ENCODE measurements around the gene MEGF10.

Gene MEGF10

DNA sequence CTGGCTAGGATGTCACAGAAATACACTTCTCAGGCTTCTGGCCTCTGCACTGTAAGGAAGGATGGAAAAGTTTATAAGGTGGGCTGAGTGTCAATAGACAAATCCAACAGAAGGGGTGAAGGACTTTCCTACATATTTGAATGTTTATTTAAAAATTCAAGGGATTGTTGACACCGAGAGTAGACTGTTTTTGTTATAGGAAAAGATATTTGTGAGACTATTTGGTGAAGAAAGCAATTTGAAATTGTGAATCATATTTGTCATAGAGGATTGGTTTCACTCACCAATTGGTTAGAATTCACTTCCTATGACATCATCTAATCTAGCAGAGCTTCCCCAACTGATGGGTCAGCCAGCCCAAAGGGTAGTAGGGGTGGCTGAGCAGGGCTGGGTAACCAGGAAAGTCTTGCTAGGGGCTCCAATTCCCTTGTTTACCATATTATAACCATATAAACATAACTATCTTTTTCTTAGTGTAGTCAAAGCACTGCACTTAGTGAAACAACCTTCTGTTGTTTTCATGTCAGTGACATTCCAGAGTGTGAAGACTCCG lies 14.9 kb upstream of the MEGF10 start:
- TF ChIP-seq, protein P1, sequence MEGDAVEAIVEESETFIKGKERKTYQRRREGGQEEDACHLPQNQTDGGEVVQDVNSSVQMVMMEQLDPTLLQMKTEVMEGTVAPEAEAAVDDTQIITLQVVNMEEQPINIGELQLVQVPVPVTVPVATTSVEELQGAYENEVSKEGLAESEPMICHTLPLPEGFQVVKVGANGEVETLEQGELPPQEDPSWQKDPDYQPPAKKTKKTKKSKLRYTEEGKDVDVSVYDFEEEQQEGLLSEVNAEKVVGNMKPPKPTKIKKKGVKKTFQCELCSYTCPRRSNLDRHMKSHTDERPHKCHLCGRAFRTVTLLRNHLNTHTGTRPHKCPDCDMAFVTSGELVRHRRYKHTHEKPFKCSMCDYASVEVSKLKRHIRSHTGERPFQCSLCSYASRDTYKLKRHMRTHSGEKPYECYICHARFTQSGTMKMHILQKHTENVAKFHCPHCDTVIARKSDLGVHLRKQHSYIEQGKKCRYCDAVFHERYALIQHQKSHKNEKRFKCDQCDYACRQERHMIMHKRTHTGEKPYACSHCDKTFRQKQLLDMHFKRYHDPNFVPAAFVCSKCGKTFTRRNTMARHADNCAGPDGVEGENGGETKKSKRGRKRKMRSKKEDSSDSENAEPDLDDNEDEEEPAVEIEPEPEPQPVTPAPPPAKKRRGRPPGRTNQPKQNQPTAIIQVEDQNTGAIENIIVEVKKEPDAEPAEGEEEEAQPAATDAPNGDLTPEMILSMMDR (IDR thresholded peaks at IDR 0.05) = no peak
- H3K4me3 ChIP-seq = no peak overlapping the region
- no peak for DNase-seq (ENCODE audit: low spot score)
- no peak overlapping the region for H3K27ac ChIP-seq

DNA sequence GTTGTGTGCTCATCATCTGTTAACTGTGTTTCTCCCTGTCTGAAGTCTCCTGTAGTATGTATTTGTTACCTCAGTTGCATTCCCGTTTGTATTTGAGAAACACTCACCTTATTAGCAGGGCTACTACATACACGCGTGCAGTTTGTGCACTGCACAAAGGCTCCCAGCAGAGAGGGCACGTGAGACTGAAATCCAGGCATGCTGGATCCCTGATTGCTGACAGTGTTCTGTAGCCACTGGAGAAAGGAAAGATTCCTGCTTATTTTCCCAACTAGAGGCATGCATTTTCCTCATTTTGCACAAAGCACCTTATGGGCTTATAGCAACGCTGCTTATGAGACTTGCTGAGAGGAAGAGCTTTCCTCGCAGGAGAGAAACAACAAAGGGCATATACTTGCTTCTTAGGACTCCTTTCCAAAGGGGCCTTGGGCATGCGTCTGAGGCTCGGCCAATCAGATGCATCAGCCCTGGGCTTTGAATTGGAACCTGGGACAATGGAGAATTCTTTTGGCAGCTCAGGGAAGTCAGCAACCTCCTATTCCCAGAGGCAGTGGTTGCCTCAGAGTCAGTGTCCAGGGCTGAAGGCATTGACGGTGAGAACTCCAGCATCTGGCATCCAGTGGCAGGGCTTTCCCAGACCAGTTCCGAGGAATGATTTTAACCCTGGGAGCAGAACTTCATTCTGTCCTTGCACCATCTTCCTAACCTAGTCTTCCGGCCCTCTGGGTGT lies 9.9 kb upstream of the MEGF10 start:
- DNase-seq (ENCODE audit: low spot score) = no peak
- no peak overlapping the region for H3K27ac ChIP-seq
- H3K4me3 ChIP-seq = no peak overlapping the region
- TF ChIP-seq, protein P1 (IDR thresholded peaks at IDR 0.05) = no peak

DNA sequence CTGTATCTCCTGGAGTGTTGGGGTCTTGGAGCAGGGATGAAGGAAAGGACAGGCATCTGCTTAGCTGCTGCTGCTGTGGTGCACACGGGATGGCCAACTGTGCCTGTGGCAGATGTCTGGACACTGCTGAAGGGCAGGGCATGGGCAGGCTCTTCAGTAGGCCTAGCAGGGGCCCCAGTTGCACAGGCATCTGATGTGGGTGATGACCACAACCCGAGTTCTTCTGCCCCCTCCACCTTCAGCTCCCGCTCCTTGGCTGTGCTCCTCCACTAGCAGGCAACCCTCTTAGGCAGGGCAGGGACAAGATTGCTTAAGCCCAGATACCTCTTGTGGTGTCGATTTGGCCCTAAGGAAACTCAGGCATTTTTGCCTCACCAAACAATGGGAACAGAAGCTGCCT lies 9.0 kb upstream of the MEGF10 start:
- TF ChIP-seq, protein P1 (IDR thresholded peaks at IDR 0.05) = no peak
- H3K27ac ChIP-seq = no peak overlapping the region
- no peak overlapping the region for H3K4me3 ChIP-seq
- DNase-seq (ENCODE audit: low spot score) = no peak

DNA sequence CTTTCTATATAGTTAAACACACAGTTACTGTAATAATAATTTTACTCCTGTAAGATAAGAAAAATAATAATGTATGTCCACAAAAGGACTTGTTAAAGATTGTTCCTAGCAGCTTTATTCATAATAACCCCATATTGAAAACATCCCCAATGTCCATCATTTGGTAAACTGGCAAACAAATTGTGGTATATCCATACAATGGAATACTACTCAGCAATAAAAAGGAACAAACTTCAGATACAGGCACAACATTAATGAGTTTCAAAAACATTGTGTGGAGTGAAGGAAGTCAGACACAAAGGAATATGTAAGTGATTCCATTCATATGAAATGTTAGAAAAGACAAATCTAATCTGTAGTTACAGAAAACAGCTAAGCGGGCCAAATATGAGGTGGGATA lies 1.9 kb upstream of the MEGF10 start:
- DNase-seq (ENCODE audit: low spot score) = no peak
- TF ChIP-seq, protein P1 (IDR thresholded peaks at IDR 0.05) = no peak
- no peak overlapping the region for H3K27ac ChIP-seq
- no peak overlapping the region for H3K4me3 ChIP-seq

DNA sequence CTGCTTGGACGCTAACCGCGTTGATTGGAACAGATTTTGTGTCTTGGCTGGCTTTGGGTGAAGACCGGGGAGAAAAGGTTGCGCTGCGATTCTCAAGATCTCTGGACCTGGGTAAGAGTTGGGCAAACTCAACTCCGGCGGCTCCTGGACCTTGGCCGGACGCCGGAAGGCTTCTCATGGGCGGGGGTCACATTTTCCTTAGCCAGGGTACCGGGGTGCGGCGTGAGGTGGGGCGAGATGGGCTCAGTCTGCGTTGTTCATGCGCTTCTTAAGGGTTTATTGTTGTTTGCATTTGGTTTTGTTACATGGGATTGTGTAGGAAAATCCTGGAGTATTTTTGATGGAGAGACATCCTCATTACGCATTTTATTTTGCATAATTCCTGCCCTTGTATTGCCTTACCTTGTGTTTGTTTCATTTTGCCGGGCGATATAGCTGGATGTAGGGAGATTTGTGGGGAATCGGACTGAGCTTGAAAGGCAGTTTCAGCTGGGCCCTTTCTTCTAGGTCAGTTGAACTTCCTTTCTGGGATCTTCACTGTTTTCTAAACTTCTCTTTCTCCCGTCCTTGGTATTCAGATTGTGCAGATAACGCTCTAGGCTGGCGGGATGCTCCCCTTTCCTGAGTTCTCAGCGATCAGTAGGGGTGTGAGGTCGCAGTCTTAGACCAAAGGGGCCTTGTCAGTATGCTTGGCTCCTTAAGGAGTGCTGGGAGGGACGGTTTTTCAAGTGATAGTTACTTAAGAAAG lies 524 bp downstream of the MEGF10 start:
- DNase-seq (ENCODE audit: low spot score) = no peak
- TF ChIP-seq, protein P1 (IDR thresholded peaks at IDR 0.05) = no peak
- H3K4me3 ChIP-seq = peak overlapping the region; percentile 52

DNA sequence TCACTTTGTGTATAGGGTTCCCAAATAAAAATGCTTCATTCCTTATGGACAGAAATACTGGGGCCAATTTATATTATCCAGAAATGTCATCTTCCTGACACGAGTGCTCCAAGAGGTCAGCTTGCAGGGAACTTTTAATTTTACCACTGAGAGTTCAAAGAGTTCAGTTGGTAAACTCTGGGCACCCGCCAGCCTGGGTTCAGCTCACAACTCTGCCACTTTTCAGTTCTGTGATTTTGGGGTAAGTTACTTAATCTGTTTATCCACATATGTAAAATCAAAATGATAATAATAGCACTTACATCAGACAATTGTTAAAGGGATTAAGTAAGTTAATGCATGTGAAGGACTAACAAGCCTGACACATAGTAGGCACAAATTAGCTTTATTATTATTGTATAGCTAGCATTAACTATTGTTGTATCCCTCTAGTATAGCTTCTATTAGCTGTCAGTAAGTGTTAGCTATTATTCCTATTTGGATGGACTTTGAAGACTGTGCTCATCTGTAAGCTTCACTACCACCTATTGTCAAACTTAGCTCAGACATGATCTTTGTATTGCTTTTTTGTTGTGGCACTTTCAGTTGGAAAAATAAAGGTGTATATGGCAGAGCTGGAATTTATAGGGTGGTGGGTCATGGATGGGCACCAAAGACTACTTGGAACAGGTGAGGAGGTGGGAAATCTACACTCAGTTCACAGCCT lies 1.6 kb downstream of the MEGF10 start:
- no peak overlapping the region for H3K4me3 ChIP-seq
- H3K27ac ChIP-seq = no peak overlapping the region
- TF ChIP-seq, protein P1 (IDR thresholded peaks at IDR 0.05) = no peak
- DNase-seq (ENCODE audit: low spot score) = no peak

More for the DNA sequence above, 524 bp downstream of the MEGF10 start:
- no peak overlapping the region for H3K27ac ChIP-seq
